Measurements from ENCODE around the gene FXYD6.
"Not testable (repeated sequence)": the region's sequence is repeated elsewhere in the genome, so short reads cannot be mapped to it uniquely, and the experiment has no call there.

The FXYD6 gene

GRCh38 chr11:117816846-117817367 lies 59.6 kb downstream of the FXYD6 start:
- no peak overlapping the region for H3K27ac ChIP-seq
- H3K4me1 ChIP-seq (ENCODE audit: control insufficient read depth in 1 of 2, insufficient read depth in 1 of 2, low read depth in 1 of 2, low read length in 1 of 2), result peaks cover 24 to 29% of the 10 kb centered on the region in 2 experiments

GRCh38 chr11:117816151-117816741 lies 60.2 kb downstream of the FXYD6 start:
- Histone ChIP-seq H3K9me3 (no peaks in the 10 kb centered on the region), H3K27me3 (no peaks in the 10 kb centered on the region), H3K4me3 (ENCODE audit: low read depth in 1 of 2, low read length in 1 of 2) (no peak overlapping the region), H3K4me1 (ENCODE audit: control insufficient read depth in 1 of 2, insufficient read depth in 1 of 2, low read depth in 1 of 2, low read length in 1 of 2) (peaks cover 24 to 29% of the 10 kb centered on the region in 2 experiments), H3K36me3 (no peaks in the 10 kb centered on the region), H3K27ac (peak overlapping the region; percentile 73)
- no peak for TF ChIP-seq CTCF (IDR thresholded peaks at IDR 0.05)

More at GRCh38 chr11:117816846-117817367, 59.6 kb downstream of the FXYD6 start:
- Histone ChIP-seq H3K27me3 (no peaks in the 10 kb centered on the region), H3K4me3 (ENCODE audit: low read depth in 1 of 2, low read length in 1 of 2) (no peak overlapping the region), H3K9me3 (no peaks in the 10 kb centered on the region), H3K36me3 (no peaks in the 10 kb centered on the region)
- no peak for TF ChIP-seq CTCF (IDR thresholded peaks at IDR 0.05)

- H3K9me3 ChIP-seq, result no peaks in the 10 kb centered on the region
- peak overlapping the region; percentile 73 for H3K27ac ChIP-seq
Observed at GRCh38 chr11:117815262-117815803, 61.1 kb downstream of the FXYD6 start.

GRCh38 chr11:117814766-117815261 lies 61.6 kb downstream of the FXYD6 start:
- Histone ChIP-seq H3K4me1 (ENCODE audit: control insufficient read depth in 1 of 2, insufficient read depth in 1 of 2, low read depth in 1 of 2, low read length in 1 of 2) (peaks cover 24 to 29% of the 10 kb centered on the region in 2 experiments), H3K4me3 (ENCODE audit: low read depth in 1 of 2, low read length in 1 of 2) (no peak overlapping the region), H3K27ac (peak overlapping the region; percentile 73), H3K36me3 (no peaks in the 10 kb centered on the region), H3K9me3 (no peaks in the 10 kb centered on the region), H3K27me3 (peaks cover 8% of the 10 kb centered on the region)
- TF ChIP-seq CTCF (IDR thresholded peaks at IDR 0.05), result no peak

More at GRCh38 chr11:117815262-117815803, 61.1 kb downstream of the FXYD6 start:
- peaks cover 24 to 29% of the 10 kb centered on the region in 2 experiments for H3K4me1 ChIP-seq (ENCODE audit: control insufficient read depth in 1 of 2, insufficient read depth in 1 of 2, low read depth in 1 of 2, low read length in 1 of 2)
- H3K27me3 ChIP-seq, result peaks cover 2% of the 10 kb centered on the region
- no peak overlapping the region for H3K4me3 ChIP-seq (ENCODE audit: low read depth in 1 of 2, low read length in 1 of 2)
- no peaks in the 10 kb centered on the region for H3K36me3 ChIP-seq
- TF ChIP-seq CTCF (IDR thresholded peaks at IDR 0.05), result no peak

GRCh38 chr11:117814204-117814765 lies 62.2 kb downstream of the FXYD6 start:
- no peak overlapping the region for H3K4me3 ChIP-seq (ENCODE audit: low read depth in 1 of 2, low read length in 1 of 2)
- H3K27me3 ChIP-seq, result peaks cover 13% of the 10 kb centered on the region
- no peaks in the 10 kb centered on the region for H3K36me3 ChIP-seq
- TF ChIP-seq CTCF (IDR thresholded peaks at IDR 0.05), result no peak
- H3K27ac ChIP-seq, result no peak overlapping the region
- no peaks in the 10 kb centered on the region for H3K9me3 ChIP-seq
- peaks cover 24 to 29% of the 10 kb centered on the region in 2 experiments for H3K4me1 ChIP-seq (ENCODE audit: control insufficient read depth in 1 of 2, insufficient read depth in 1 of 2, low read depth in 1 of 2, low read length in 1 of 2)

- H3K4me1 ChIP-seq (ENCODE audit: control insufficient read depth in 1 of 2, insufficient read depth in 1 of 2, low read depth in 1 of 2, low read length in 1 of 2), result not testable (repeated sequence)
- peaks cover 44% of the 10 kb centered on the region for H3K27me3 ChIP-seq
Observed at GRCh38 chr11:117810056-117810451, 66.4 kb downstream of the FXYD6 start.

More at GRCh38 chr11:117810056-117810451, 66.4 kb downstream of the FXYD6 start:
- H3K27ac ChIP-seq; H3K9me3 ChIP-seq; H3K36me3 ChIP-seq; H3K4me3 ChIP-seq (ENCODE audit: low read depth in 1 of 2, low read length in 1 of 2): not testable (repeated sequence)
